Dedifferentiated amniotic fluid mesenchymal stem cell (primary cell): ENCODE results near the gene NGEF.

Experiments
- DNase-seq: peaks from one replicate; pipeline ENCODE4 v3.0.0-alpha.2; 2016; ENCODE audit errors: extremely low spot score

NGEF gene

GRCh38 chr2:233000886-233001750 lies 11.9 kb downstream of the NGEF start:
- DNase-seq = no peak

- no peak for DNase-seq
Measured at GRCh38 chr2:232999354-232999753, 13.7 kb downstream of the NGEF start.

GRCh38 chr2:232998666-232998985 lies 14.4 kb downstream of the NGEF start:
- DNase-seq = no peak

GRCh38 chr2:232997749-232998665 lies 15.0 kb downstream of the NGEF start:
- DNase-seq = no peak

- DNase-seq = no peak
Measured at GRCh38 chr2:232994446-232994845, 18.6 kb downstream of the NGEF start.

GRCh38 chr2:232993231-232993821 lies 19.7 kb downstream of the NGEF start:
- no peak for DNase-seq

- no peak for DNase-seq
Measured at GRCh38 chr2:232986155-232986554, 26.9 kb downstream of the NGEF start.

- DNase-seq = no peak
Measured at GRCh38 chr2:232984451-232985207, 28.4 kb downstream of the NGEF start.

- no peak for DNase-seq
Measured at GRCh38 chr2:232983669-232984140, 29.4 kb downstream of the NGEF start.

- no peak for DNase-seq
Measured at GRCh38 chr2:232982926-232983668, 30.0 kb downstream of the NGEF start.

GRCh38 chr2:232981767-232982360 lies 31.2 kb downstream of the NGEF start:
- DNase-seq = no peak

- DNase-seq = no peak
Measured at GRCh38 chr2:232981356-232981755, 31.7 kb downstream of the NGEF start.

- DNase-seq = no peak
Measured at GRCh38 chr2:232980683-232981082, 32.4 kb downstream of the NGEF start.

- no peak for DNase-seq
Measured at GRCh38 chr2:232979871-232980461, 33.1 kb downstream of the NGEF start.

- DNase-seq = no peak
Measured at GRCh38 chr2:232977438-232977971, 35.6 kb downstream of the NGEF start.

GRCh38 chr2:232976666-232977437 lies 36.2 kb downstream of the NGEF start:
- no peak for DNase-seq

- no peak for DNase-seq
Measured at GRCh38 chr2:232976176-232976575, 36.9 kb downstream of the NGEF start.

GRCh38 chr2:232974396-232974795 lies 38.7 kb downstream of the NGEF start:
- DNase-seq = no peak

- DNase-seq = no peak
Measured at GRCh38 chr2:232973796-232974195, 39.3 kb downstream of the NGEF start.
